NK-92 treated with Interleukin-12 subunit alpha and Interleukin-12 subunit beta, amount 100 ng/mL, for 24 hours (cell line): Measurements from ENCODE around the gene HSPA12B.

Experiments
- DNase-seq: peaks from one replicate; lab custom pipeline; 2025; lab: John Stamatoyannopoulos, UW

HSPA12B gene

GRCh38 chr20:3729811-3730540 lies 2.5 kb upstream of the HSPA12B start:
- DNase-seq = no peak

GRCh38 chr20:3730803-3731672 lies 1.4 kb upstream of the HSPA12B start:
- no peak for DNase-seq

- DNase-seq = no peak
Observed at GRCh38 chr20:3731944-3732326, 550 bp upstream of the HSPA12B start.

GRCh38 chr20:3733119-3733995 lies 872 bp downstream of the HSPA12B start:
- no peak for DNase-seq

GRCh38 chr20:3734111-3734843 lies 1.8 kb downstream of the HSPA12B start:
- no peak for DNase-seq

- DNase-seq = no peak
Observed at GRCh38 chr20:3735768-3736167, 3.3 kb downstream of the HSPA12B start.

GRCh38 chr20:3738111-3739053 lies 5.9 kb downstream of the HSPA12B start:
- DNase-seq = no peak

- no peak for DNase-seq
Observed at GRCh38 chr20:3739054-3739925, 6.8 kb downstream of the HSPA12B start.

GRCh38 chr20:3739926-3740451 lies 7.5 kb downstream of the HSPA12B start:
- DNase-seq = no peak

- DNase-seq = no peak
Observed at GRCh38 chr20:3740615-3741301, 8.3 kb downstream of the HSPA12B start.

GRCh38 chr20:3741836-3742458 lies 9.5 kb downstream of the HSPA12B start:
- DNase-seq = no peak

- no peak for DNase-seq
Observed at GRCh38 chr20:3743251-3743650, 10.8 kb downstream of the HSPA12B start.

- no peak for DNase-seq
Observed at GRCh38 chr20:3744037-3744436, 11.6 kb downstream of the HSPA12B start.

GRCh38 chr20:3744806-3745685 lies 12.6 kb downstream of the HSPA12B start:
- no peak for DNase-seq

GRCh38 chr20:3745686-3746173 lies 13.2 kb downstream of the HSPA12B start:
- DNase-seq = no peak

- no peak for DNase-seq
Observed at GRCh38 chr20:3747471-3747870, 15.0 kb downstream of the HSPA12B start.

GRCh38 chr20:3748073-3748472 lies 15.6 kb downstream of the HSPA12B start:
- no peak for DNase-seq
